Neuronal stem cell (in vitro differentiated cells): ENCODE data around the gene TGM5.
A peak's percentile ranks its signal among the peaks of the same experiment; 100 is the strongest.

Source experiments
- DNase-seq: peaks from one replicate; pipeline ENCODE4 v3.0.0-alpha.2; 2013; ENCODE audit warnings: low spot score
- H2AFZ ChIP-seq: one replicate; pipeline ENCODE4 v1.6.1; 2013; ENCODE audit warnings: mild to moderate bottlenecking, low read length, inconsistent platforms
- H2AK5ac ChIP-seq: 2 replicates; pipeline ENCODE4 v1.6.1; 2013; ENCODE audit warnings: low read depth, mild to moderate bottlenecking, inconsistent platforms, low read length, moderate library complexity, mixed read lengths
- H2BK120ac ChIP-seq: 2 replicates; pipeline ENCODE4 v1.6.1; 2013; ENCODE audit warnings: low read depth, mild to moderate bottlenecking, inconsistent platforms, low read length, moderate library complexity, mixed read lengths
- H2BK12ac ChIP-seq: one replicate; pipeline ENCODE4 v1.6.1; 2013; ENCODE audit warnings: low read length, inconsistent platforms
- H2BK15ac ChIP-seq: 2 replicates; pipeline ENCODE4 v1.6.1; 2013; ENCODE audit warnings: mild to moderate bottlenecking, low read length, inconsistent platforms, mixed read lengths
- H2BK5ac ChIP-seq: one replicate; pipeline ENCODE4 v1.6.1; 2013; ENCODE audit warnings: inconsistent platforms, mild to moderate bottlenecking, low read length, moderate library complexity
- H3K14ac ChIP-seq: one replicate; pipeline ENCODE4 v1.6.1; 2013; ENCODE audit warnings: low read length, inconsistent platforms
- H3K18ac ChIP-seq: 2 replicates; pipeline ENCODE4 v1.6.1; 2013; ENCODE audit warnings: low read length, inconsistent platforms
- H3K23ac ChIP-seq: 2 replicates; pipeline ENCODE4 v1.6.1; 2013; ENCODE audit warnings: low read depth, mild to moderate bottlenecking, mixed read lengths, low read length, inconsistent platforms; ENCODE audit not compliant: poor library complexity
- H3K27ac ChIP-seq: replicated peaks from 3 replicates; pipeline ENCODE4 v1.5.1; 2013; ENCODE audit warnings: low read length, inconsistent platforms
- H3K27me3 ChIP-seq, 3 experiments: 2 replicates each; pipeline ENCODE4 v1.6.1; 2013; ENCODE audit warnings: low read length in 3 of 3, mild to moderate bottlenecking in 2 of 3, inconsistent platforms in 1 of 3, low read depth in 1 of 3, mixed read lengths in 1 of 3, moderate library complexity in 1 of 3; ENCODE audit not compliant: control insufficient read depth in 3 of 3, insufficient read depth in 3 of 3
- H3K36me3 ChIP-seq, 2 donors: replicated peaks in 1 of 2; 2 replicates each; pipeline ENCODE4 v1.6.1; 2013; ENCODE audit warnings: low read length in 2 of 2; ENCODE audit not compliant: control insufficient read depth in 2 of 2, insufficient read depth in 2 of 2
- H3K4ac ChIP-seq: 2 replicates; pipeline ENCODE4 v1.6.1; 2013; ENCODE audit warnings: inconsistent platforms, mild to moderate bottlenecking, low read length, moderate library complexity
- H3K4me1 ChIP-seq, 2 donors: 1 replicate in 1 of 2; 2 replicates in 1 of 2; pipeline ENCODE4 v1.6.1; 2013; ENCODE audit warnings: low read length in 2 of 2, low read depth in 1 of 2; ENCODE audit not compliant: control insufficient read depth in 2 of 2, insufficient read depth in 1 of 2
- H3K4me2 ChIP-seq: one replicate; pipeline ENCODE4 v1.6.1; 2013; ENCODE audit warnings: mild to moderate bottlenecking, low read length, inconsistent platforms; ENCODE audit not compliant: insufficient read depth, poor library complexity, severe bottlenecking
- H3K4me3 ChIP-seq, 2 donors: 2 replicates each; pipeline ENCODE4 v1.5.1; 2013; ENCODE audit warnings: low read length in 2 of 2, mild to moderate bottlenecking in 2 of 2, inconsistent platforms in 1 of 2, moderate library complexity in 1 of 2
- H3K79me1 ChIP-seq: one replicate; pipeline ENCODE4 v1.6.1; 2013; ENCODE audit warnings: low read depth, mild to moderate bottlenecking, inconsistent platforms, low read length, moderate library complexity
- H3K9ac ChIP-seq: one replicate; pipeline ENCODE4 v1.6.1; 2013; ENCODE audit warnings: mild to moderate bottlenecking, low read depth, low read length, inconsistent platforms; ENCODE audit not compliant: poor library complexity
- H3K9me3 ChIP-seq, 2 donors: replicated peaks in 1 of 2; 2 replicates each; pipeline versions ENCODE3 to v1.6.1; 2013; ENCODE audit warnings: low read length in 2 of 2, mild to moderate bottlenecking in 2 of 2, inconsistent platforms in 1 of 2, low read depth in 1 of 2, mixed read lengths in 1 of 2, moderate library complexity in 1 of 2; ENCODE audit not compliant: control insufficient read depth in 2 of 2, insufficient read depth in 1 of 2
- H4K8ac ChIP-seq: one replicate; pipeline ENCODE4 v1.6.1; 2013; ENCODE audit warnings: low read depth, mild to moderate bottlenecking, inconsistent platforms, low read length, moderate library complexity
- H4K91ac ChIP-seq: one replicate; pipeline ENCODE4 v1.6.1; 2013; ENCODE audit warnings: low read length, low read depth, mild to moderate bottlenecking, inconsistent platforms; ENCODE audit not compliant: poor library complexity
- WGBS, 2 donors: extraction: QIAGEN DNeasy Blood & Tissue Kit; methylation state at CpG; one replicate each; pipeline ENCODE4 v1.1.7; 2013; ENCODE audit warnings: missing lambda C conversion rate in 2 of 2, mixed read lengths in 1 of 2; ENCODE audit not compliant: insufficient read length in 2 of 2, insufficient replicate concordance in 1 of 2; ENCODE audit errors: extremely low coverage in 2 of 2; 5-methylcytosine and 5-hydroxymethylcytosine counted together

The TGM5 gene

GRCh38 chr15:43207024-43207423 is 59.7 kb downstream of the TGM5 start:
- H3K36me3 ChIP-seq = no peaks in the 10 kb centered on the region
- WGBS, 2 donors = no CpG with 5 or more reads among the region's 9 CpGs

GRCh38 chr15:43206054-43206453 is 60.7 kb downstream of the TGM5 start:
- H3K14ac ChIP-seq = no peak overlapping the region
- H3K79me1 ChIP-seq = no peaks in the 10 kb centered on the region
- H2BK15ac ChIP-seq = no peak overlapping the region
- no peak overlapping the region for H4K8ac ChIP-seq
- no peak overlapping the region for H2BK5ac ChIP-seq
- no peak overlapping the region for H3K4me2 ChIP-seq
- H3K9ac ChIP-seq = no peak overlapping the region
- no peak overlapping the region for H2BK12ac ChIP-seq
- no peak overlapping the region for H3K23ac ChIP-seq
- H2AFZ ChIP-seq = no peak overlapping the region
- H3K18ac ChIP-seq = no peak overlapping the region
- H3K4ac ChIP-seq = no peak overlapping the region
- H2AK5ac ChIP-seq = no peak overlapping the region
- peaks cover 0 to 50% (median 0%) of the 10 kb centered on the region in 3 experiments for H3K27me3 ChIP-seq
- no peaks in the 10 kb centered on the region for H3K9me3 ChIP-seq
- peaks cover 0 to 3% of the 10 kb centered on the region in 2 donors for H3K4me1 ChIP-seq
- DNase-seq = no peak
- WGBS, 2 donors = no CpG with 5 or more reads among the region's 5 CpGs
- H3K36me3 ChIP-seq = no peaks in the 10 kb centered on the region
- H2BK120ac ChIP-seq = no peak overlapping the region
- no peak overlapping the region for H3K27ac ChIP-seq
- no peak overlapping the region for H4K91ac ChIP-seq
- H3K4me3 ChIP-seq = no peak overlapping the region

More at GRCh38 chr15:43207024-43207423, 59.7 kb downstream of the TGM5 start:
- no peak overlapping the region for H2BK120ac ChIP-seq
- H2AFZ ChIP-seq = no peak overlapping the region
- no peaks in the 10 kb centered on the region for H3K9me3 ChIP-seq
- no peak overlapping the region for H2BK12ac ChIP-seq
- H3K79me1 ChIP-seq = no peaks in the 10 kb centered on the region
- DNase-seq = no peak
- no peak overlapping the region for H2BK5ac ChIP-seq
- H3K4ac ChIP-seq = no peak overlapping the region
- H3K27me3 ChIP-seq = peaks cover 0 to 50% (median 0%) of the 10 kb centered on the region in 3 experiments
- H3K4me2 ChIP-seq = no peak overlapping the region
- no peak overlapping the region for H3K9ac ChIP-seq
- H3K4me3 ChIP-seq = no peak overlapping the region
- no peak overlapping the region for H3K27ac ChIP-seq
- no peak overlapping the region for H2AK5ac ChIP-seq
- H3K14ac ChIP-seq = no peak overlapping the region
- no peak overlapping the region for H3K23ac ChIP-seq
- peaks cover 0 to 3% of the 10 kb centered on the region in 2 donors for H3K4me1 ChIP-seq
- no peak overlapping the region for H2BK15ac ChIP-seq
- H4K8ac ChIP-seq = no peak overlapping the region
- no peak overlapping the region for H3K18ac ChIP-seq
- H4K91ac ChIP-seq = no peak overlapping the region

GRCh38 chr15:43204016-43204901 is 62.5 kb downstream of the TGM5 start:
- DNase-seq = no peak

GRCh38 chr15:43199945-43200488 is 66.7 kb downstream of the TGM5 start:
- Histone ChIP-seq H3K36me3 (peaks cover 0 to 16% of the 10 kb centered on the region in 2 donors), H3K14ac (no peak overlapping the region), H2BK12ac (no peak overlapping the region), H2BK5ac (no peak overlapping the region), H2BK120ac (no peak overlapping the region), H4K91ac (no peak overlapping the region), H3K23ac (no peak overlapping the region), H3K27ac (no peak overlapping the region), H3K9me3 (no peaks in the 10 kb centered on the region), H3K4ac (no peak overlapping the region), H2AFZ (no peak overlapping the region), H3K4me1 (peaks cover 0 to 3% of the 10 kb centered on the region in 2 donors), H4K8ac (no peak overlapping the region), H2AK5ac (no peak overlapping the region), H2BK15ac (no peak overlapping the region), H3K18ac (no peak overlapping the region), H3K79me1 (no peaks in the 10 kb centered on the region), H3K4me3 (no peak overlapping the region), H3K27me3 (peaks cover 0 to 3% (median 0%) of the 10 kb centered on the region in 3 experiments), H3K4me2 (no peak overlapping the region), H3K9ac (no peak overlapping the region)
- DNase-seq = no peak
- no CpG with 5 or more reads among the region's 3 CpGs for WGBS, 2 donors

More at GRCh38 chr15:43204016-43204901, 62.5 kb downstream of the TGM5 start:
- Histone ChIP-seq H2BK15ac (no peak overlapping the region), H3K9me3 (no peaks in the 10 kb centered on the region), H2AFZ (peak overlapping the region; percentile 51), H3K14ac (no peak overlapping the region), H4K91ac (no peak overlapping the region), H3K4me3 (no peak overlapping the region), H4K8ac (no peak overlapping the region), H3K18ac (no peak overlapping the region), H3K4ac (no peak overlapping the region), H2BK12ac (no peak overlapping the region), H3K27ac (no peak overlapping the region), H3K9ac (no peak overlapping the region), H3K4me2 (no peak overlapping the region), H3K4me1 (peaks cover 0 to 3% of the 10 kb centered on the region in 2 donors), H3K23ac (no peak overlapping the region), H3K36me3 (no peaks in the 10 kb centered on the region), H3K27me3 (peaks cover 0 to 35% (median 0%) of the 10 kb centered on the region in 3 experiments), H3K79me1 (no peaks in the 10 kb centered on the region), H2AK5ac (no peak overlapping the region), H2BK120ac (no peak overlapping the region), H2BK5ac (no peak overlapping the region)
- no CpG with 5 or more reads among the region's 8 CpGs for WGBS, 2 donors
